Immature natural killer cell (primary cell): Measurements from ENCODE around the gene SERGEF. TPM values are rescaled to one million over a fixed set of nuclear protein-coding genes. Genes with fewer than 3 reads are reported as not detected.

ENCODE experiments used
- DNase-seq, 3 donors: peaks; one replicate each; pipeline ENCODE4 v3.0.0; 2022; ENCODE audit warnings: mixed read lengths in 1 of 3
- H3K27ac Mint-ChIP-seq, 6 donors: one replicate each; pipeline ENCODE4 v1.8.0; 2020; ENCODE audit warnings: mixed read lengths in 6 of 6, mild to moderate bottlenecking in 5 of 6, inconsistent platforms in 4 of 6, moderate library complexity in 3 of 6
- H3K27me3 Mint-ChIP-seq, 3 donors: one replicate each; pipeline ENCODE4 v1.8.0; 2020 to 2021; ENCODE audit warnings: low read depth in 3 of 3, mild to moderate bottlenecking in 3 of 3, mixed read lengths in 3 of 3, moderate library complexity in 3 of 3, inconsistent platforms in 1 of 3
- H3K36me3 Mint-ChIP-seq, 3 donors: one replicate each; pipeline ENCODE4 v1.8.0; 2020; ENCODE audit warnings: mixed read lengths in 3 of 3, inconsistent platforms in 2 of 3, mild to moderate bottlenecking in 2 of 3
- H3K4me1 Mint-ChIP-seq, 2 donors: one replicate each; pipeline ENCODE4 v1.8.0; 2020; ENCODE audit warnings: inconsistent platforms in 2 of 2, mild to moderate bottlenecking in 2 of 2, mixed read lengths in 2 of 2, moderate library complexity in 1 of 2
- H3K4me3 Mint-ChIP-seq, 5 donors: one replicate each; pipeline ENCODE4 v1.8.0; 2020; ENCODE audit warnings: mild to moderate bottlenecking in 5 of 5, mixed read lengths in 5 of 5, inconsistent platforms in 3 of 5, moderate library complexity in 3 of 5
- H3K9me3 Mint-ChIP-seq, 6 donors: one replicate each; pipeline ENCODE4 v1.8.0; 2020; ENCODE audit warnings: mild to moderate bottlenecking in 6 of 6, mixed read lengths in 6 of 6, inconsistent platforms in 4 of 6, moderate library complexity in 3 of 6
- polyA plus RNA-seq, 3 donors: library from polyadenylated mRNA; unstranded; fragments of 300-500 nt; fragmentation: Illumina TruSeq; gene quantifications; one replicate each; pipeline ENCODE4 v1.2.3, GENCODE V29; 2021

Gene SERGEF
- polyA plus RNA-seq, 3 donors from 2014 or later: 52.0 to 104 (median 68.3) TPM

GRCh38 chr11:17748761-17749721, 263.8 kb downstream of the SERGEF start:
- Mint-ChIP-seq H3K36me3 (no peaks in the 10 kb centered on the region), H3K27ac (no peak overlapping the region), H3K4me3 (no peak overlapping the region), H3K9me3 (no peaks in the 10 kb centered on the region), H3K4me1 (no peaks in the 10 kb centered on the region), H3K27me3 (peaks cover 2 to 12% (median 6%) of the 10 kb centered on the region in 3 donors)
- no peak for DNase-seq

GRCh38 chr11:17748044-17748443, 264.8 kb downstream of the SERGEF start:
- Mint-ChIP-seq H3K27me3 (peaks cover 3 to 12% (median 6%) of the 10 kb centered on the region in 3 donors), H3K27ac (no peak overlapping the region), H3K4me1 (no peaks in the 10 kb centered on the region), H3K36me3 (no peaks in the 10 kb centered on the region), H3K9me3 (no peaks in the 10 kb centered on the region), H3K4me3 (no peak overlapping the region)
- DNase-seq: no peak

- H3K27ac Mint-ChIP-seq: no peak overlapping the region
- H3K9me3 Mint-ChIP-seq: no peaks in the 10 kb centered on the region
- peaks cover 3 to 12% (median 6%) of the 10 kb centered on the region in 3 donors for H3K27me3 Mint-ChIP-seq
- no peak overlapping the region for H3K4me3 Mint-ChIP-seq
- H3K4me1 Mint-ChIP-seq: no peaks in the 10 kb centered on the region
- H3K36me3 Mint-ChIP-seq: no peaks in the 10 kb centered on the region
- no peak for DNase-seq
Observed at GRCh38 chr11:17747131-17747955, 265.5 kb downstream of the SERGEF start.

GRCh38 chr11:17746096-17746495, 266.8 kb downstream of the SERGEF start:
- no peak for DNase-seq
- H3K4me3 Mint-ChIP-seq: no peak overlapping the region
- H3K36me3 Mint-ChIP-seq: no peaks in the 10 kb centered on the region
- peaks cover 3 to 16% (median 5%) of the 10 kb centered on the region in 3 donors for H3K27me3 Mint-ChIP-seq
- no peaks in the 10 kb centered on the region for H3K4me1 Mint-ChIP-seq
- H3K27ac Mint-ChIP-seq: no peak overlapping the region
- H3K9me3 Mint-ChIP-seq: no peaks in the 10 kb centered on the region

GRCh38 chr11:17745023-17745772, 267.6 kb downstream of the SERGEF start:
- Mint-ChIP-seq H3K36me3 (no peaks in the 10 kb centered on the region), H3K27ac (no peak overlapping the region), H3K4me1 (no peaks in the 10 kb centered on the region), H3K9me3 (no peaks in the 10 kb centered on the region), H3K4me3 (no peak overlapping the region), H3K27me3 (peaks cover 3 to 18% (median 5%) of the 10 kb centered on the region in 3 donors)
- no peak for DNase-seq

GRCh38 chr11:17744151-17744940, 268.5 kb downstream of the SERGEF start:
- no peak overlapping the region for H3K4me3 Mint-ChIP-seq
- no peaks in the 10 kb centered on the region for H3K4me1 Mint-ChIP-seq
- peaks cover 3 to 15% (median 7%) of the 10 kb centered on the region in 3 donors for H3K27me3 Mint-ChIP-seq
- DNase-seq: no peak
- no peaks in the 10 kb centered on the region for H3K36me3 Mint-ChIP-seq
- no peaks in the 10 kb centered on the region for H3K9me3 Mint-ChIP-seq
- no peak overlapping the region for H3K27ac Mint-ChIP-seq

- Mint-ChIP-seq H3K27me3 (peaks cover 3 to 15% (median 6%) of the 10 kb centered on the region in 3 donors), H3K4me1 (no peaks in the 10 kb centered on the region), H3K27ac (no peak overlapping the region), H3K4me3 (no peak overlapping the region), H3K36me3 (no peaks in the 10 kb centered on the region), H3K9me3 (no peaks in the 10 kb centered on the region)
- DNase-seq: no peak
Observed at GRCh38 chr11:17743808-17744119, 269.1 kb downstream of the SERGEF start.

GRCh38 chr11:17743026-17743807, 269.6 kb downstream of the SERGEF start:
- no peak overlapping the region for H3K27ac Mint-ChIP-seq
- DNase-seq: no peak
- no peaks in the 10 kb centered on the region for H3K36me3 Mint-ChIP-seq
- H3K4me3 Mint-ChIP-seq: no peak overlapping the region
- H3K27me3 Mint-ChIP-seq: peaks cover 4 to 15% (median 5%) of the 10 kb centered on the region in 3 donors
- no peaks in the 10 kb centered on the region for H3K4me1 Mint-ChIP-seq
- no peaks in the 10 kb centered on the region for H3K9me3 Mint-ChIP-seq

GRCh38 chr11:17742019-17742418, 270.8 kb downstream of the SERGEF start:
- Mint-ChIP-seq H3K36me3 (no peaks in the 10 kb centered on the region), H3K27ac (no peak overlapping the region), H3K4me1 (peaks cover 0 to 1% of the 10 kb centered on the region in 2 donors), H3K27me3 (peaks cover 5 to 15% (median 5%) of the 10 kb centered on the region in 3 donors), H3K9me3 (no peaks in the 10 kb centered on the region), H3K4me3 (no peak overlapping the region)
- no peak for DNase-seq

- Mint-ChIP-seq H3K4me3 (no peak overlapping the region), H3K9me3 (no peaks in the 10 kb centered on the region), H3K27ac (no peak overlapping the region), H3K36me3 (no peaks in the 10 kb centered on the region), H3K27me3 (peaks cover 5 to 16% (median 9%) of the 10 kb centered on the region in 3 donors), H3K4me1 (peaks cover 0 to 5% of the 10 kb centered on the region in 2 donors)
- no peak for DNase-seq
Observed at GRCh38 chr11:17741487-17741886, 271.4 kb downstream of the SERGEF start.

GRCh38 chr11:17740649-17741235, 272.1 kb downstream of the SERGEF start:
- Mint-ChIP-seq H3K9me3 (no peaks in the 10 kb centered on the region), H3K27me3 (peaks cover 5 to 16% (median 9%) of the 10 kb centered on the region in 3 donors), H3K4me1 (peaks cover 0 to 5% of the 10 kb centered on the region in 2 donors), H3K36me3 (no peaks in the 10 kb centered on the region), H3K4me3 (no peak overlapping the region), H3K27ac (no peak overlapping the region)
- DNase-seq: no peak

- Mint-ChIP-seq H3K27me3 (peaks cover 5 to 15% (median 7%) of the 10 kb centered on the region in 3 donors), H3K9me3 (no peaks in the 10 kb centered on the region), H3K4me3 (no peak overlapping the region), H3K36me3 (no peaks in the 10 kb centered on the region), H3K4me1 (peaks cover 0 to 5% of the 10 kb centered on the region in 2 donors), H3K27ac (no peak overlapping the region)
- no peak for DNase-seq
Observed at GRCh38 chr11:17739945-17740338, 272.9 kb downstream of the SERGEF start.
